Transverse colon (tissue), 4 donors: ENCODE results near the gene CMTM4.

ENCODE experiments used
- POLR2A ChIP-seq: fragments of 450-650 bp; IDR thresholded peaks from one replicate; pipeline ENCODE4 v1.6.1; 2016; ENCODE audit warnings: antibody characterized with exemption, mild to moderate bottlenecking, moderate library complexity
- POLR2AphosphoS5 ChIP-seq, 3 donors: sonication (generic); formaldehyde crosslinking; IDR thresholded peaks; one replicate each; pipeline ENCODE4 v1.6.1; 2016; ENCODE audit warnings: antibody characterized with exemption in 3 of 3
- TF ChIP-seq, protein P1 (sequence below), 5 experiments: fragments of 200-600 bp in 3 of 5; fragments of 450-650 bp in 2 of 5; sonication (generic) in 3 of 5; IDR thresholded peaks; 1 replicate in 2 of 5; 2 replicates in 3 of 5; pipeline ENCODE4 v1.5.1; 2016 to 2017; ENCODE audit warnings: antibody characterized with exemption in 5 of 5, inconsistent platforms in 3 of 5, mild to moderate bottlenecking in 2 of 5, moderate library complexity in 1 of 5

DNA sequence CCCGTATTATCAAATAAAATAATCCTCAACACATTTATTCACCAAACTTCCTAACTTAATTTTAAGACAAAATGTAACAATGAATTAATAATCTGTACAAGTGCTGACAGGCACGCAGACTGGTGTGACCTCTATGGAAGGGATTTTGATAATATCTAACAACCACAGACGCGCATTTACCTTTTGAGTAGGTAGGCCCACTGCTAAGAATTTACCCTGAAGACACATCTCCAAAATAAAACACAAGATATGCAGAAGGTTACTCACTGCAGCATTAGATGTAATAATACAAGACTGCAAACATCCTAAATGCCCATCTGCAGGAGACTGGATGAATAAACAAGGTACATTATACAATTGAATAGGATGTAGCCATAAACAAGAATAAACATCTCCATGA is 22.7 kb upstream of the CMTM4 start:
- TF ChIP-seq, protein P1, sequence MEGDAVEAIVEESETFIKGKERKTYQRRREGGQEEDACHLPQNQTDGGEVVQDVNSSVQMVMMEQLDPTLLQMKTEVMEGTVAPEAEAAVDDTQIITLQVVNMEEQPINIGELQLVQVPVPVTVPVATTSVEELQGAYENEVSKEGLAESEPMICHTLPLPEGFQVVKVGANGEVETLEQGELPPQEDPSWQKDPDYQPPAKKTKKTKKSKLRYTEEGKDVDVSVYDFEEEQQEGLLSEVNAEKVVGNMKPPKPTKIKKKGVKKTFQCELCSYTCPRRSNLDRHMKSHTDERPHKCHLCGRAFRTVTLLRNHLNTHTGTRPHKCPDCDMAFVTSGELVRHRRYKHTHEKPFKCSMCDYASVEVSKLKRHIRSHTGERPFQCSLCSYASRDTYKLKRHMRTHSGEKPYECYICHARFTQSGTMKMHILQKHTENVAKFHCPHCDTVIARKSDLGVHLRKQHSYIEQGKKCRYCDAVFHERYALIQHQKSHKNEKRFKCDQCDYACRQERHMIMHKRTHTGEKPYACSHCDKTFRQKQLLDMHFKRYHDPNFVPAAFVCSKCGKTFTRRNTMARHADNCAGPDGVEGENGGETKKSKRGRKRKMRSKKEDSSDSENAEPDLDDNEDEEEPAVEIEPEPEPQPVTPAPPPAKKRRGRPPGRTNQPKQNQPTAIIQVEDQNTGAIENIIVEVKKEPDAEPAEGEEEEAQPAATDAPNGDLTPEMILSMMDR (IDR thresholded peaks at IDR 0.05), result no peak
- TF ChIP-seq POLR2A (no peak), POLR2AphosphoS5 (IDR thresholded peaks at IDR 0.05) (no peak)
